GM04504 (cell line): Measurements from ENCODE around the gene PKNOX2.

ENCODE experiments used
- DNase-seq: peaks from one replicate; pipeline ENCODE4 v3.0.0-alpha.2; 2012; ENCODE audit warnings: low read depth

The PKNOX2 gene

GRCh38 chr11:125341676-125342075, 177.1 kb downstream of the PKNOX2 start:
- no peak for DNase-seq

GRCh38 chr11:125342281-125342930, 177.9 kb downstream of the PKNOX2 start:
- DNase-seq = no peak

- no peak for DNase-seq
These were observed 178.7 kb downstream of the PKNOX2 start for GRCh38 chr11:125343086-125343717.

- no peak for DNase-seq
These were observed 179.2 kb downstream of the PKNOX2 start for GRCh38 chr11:125343718-125344131.

GRCh38 chr11:125344846-125345420, 180.4 kb downstream of the PKNOX2 start:
- no peak for DNase-seq

GRCh38 chr11:125345421-125346178, 181.0 kb downstream of the PKNOX2 start:
- peak; percentile 39 for DNase-seq

- no peak for DNase-seq
These were observed 181.6 kb downstream of the PKNOX2 start for GRCh38 chr11:125346179-125346530.

GRCh38 chr11:125346565-125347260, 182.2 kb downstream of the PKNOX2 start:
- DNase-seq = no peak

- DNase-seq = no peak
These were observed 182.7 kb downstream of the PKNOX2 start for GRCh38 chr11:125347261-125347585.

- no peak for DNase-seq
These were observed 183.6 kb downstream of the PKNOX2 start for GRCh38 chr11:125348141-125348651.

GRCh38 chr11:125348674-125349309, 184.2 kb downstream of the PKNOX2 start:
- no peak for DNase-seq

GRCh38 chr11:125350206-125351032, 185.9 kb downstream of the PKNOX2 start:
- no peak for DNase-seq

GRCh38 chr11:125351033-125351867, 186.7 kb downstream of the PKNOX2 start:
- DNase-seq = no peak

- DNase-seq = no peak
These were observed 187.3 kb downstream of the PKNOX2 start for GRCh38 chr11:125351868-125352250.

- no peak for DNase-seq
These were observed 192.2 kb downstream of the PKNOX2 start for GRCh38 chr11:125356797-125357196.

GRCh38 chr11:125357551-125357950, 193.0 kb downstream of the PKNOX2 start:
- DNase-seq = no peak

- no peak for DNase-seq
These were observed 193.8 kb downstream of the PKNOX2 start for GRCh38 chr11:125358254-125358840.

GRCh38 chr11:125359130-125359529, 194.6 kb downstream of the PKNOX2 start:
- no peak for DNase-seq

- no peak for DNase-seq
These were observed 195.5 kb downstream of the PKNOX2 start for GRCh38 chr11:125360066-125360465.
